ENCODE results near the gene SMARCD3.

Gene SMARCD3

GRCh38 chr7:151246851-151247580 lies 1.5 kb downstream of the SMARCD3 start:
- DNase-seq, result no peak

- DNase-seq, result no peak
Observed at GRCh38 chr7:151246102-151246850, 2.2 kb downstream of the SMARCD3 start.

- DNase-seq, result no peak
Observed at GRCh38 chr7:151245360-151246101, 3.0 kb downstream of the SMARCD3 start.

GRCh38 chr7:151244841-151245346 lies 3.6 kb downstream of the SMARCD3 start:
- no peak for DNase-seq

- DNase-seq, result peak; percentile 33
Observed at GRCh38 chr7:151244196-151244840, 4.2 kb downstream of the SMARCD3 start.

GRCh38 chr7:151243408-151244195 lies 4.9 kb downstream of the SMARCD3 start:
- DNase-seq, result peak; percentile 36

GRCh38 chr7:151243045-151243349 lies 5.5 kb downstream of the SMARCD3 start:
- no peak for DNase-seq

GRCh38 chr7:151242159-151243044 lies 6.1 kb downstream of the SMARCD3 start:
- DNase-seq, result no peak

- no peak for DNase-seq
Observed at GRCh38 chr7:151241755-151242096, 6.8 kb downstream of the SMARCD3 start.

- DNase-seq, result no peak
Observed at GRCh38 chr7:151240942-151241754, 7.3 kb downstream of the SMARCD3 start.

- DNase-seq, result no peak
Observed at GRCh38 chr7:151240536-151240935, 8.0 kb downstream of the SMARCD3 start.

GRCh38 chr7:151239837-151240459 lies 8.5 kb downstream of the SMARCD3 start:
- DNase-seq, result no peak

- no peak for DNase-seq
Observed at GRCh38 chr7:151238924-151239836, 9.3 kb downstream of the SMARCD3 start.

- no peak for DNase-seq
Observed at GRCh38 chr7:151238190-151238810, 10.2 kb downstream of the SMARCD3 start.

GRCh38 chr7:151237244-151238189 lies 11.0 kb downstream of the SMARCD3 start:
- no peak for DNase-seq

- no peak for DNase-seq
Observed at GRCh38 chr7:151236406-151236805, 12.1 kb downstream of the SMARCD3 start.

Measured in NCI-H146 (cell line).